Gastrocnemius medialis (tissue), 4 donors: ENCODE data around the gene ICOS.

Experiments
- CTCF ChIP-seq, 5 experiments: fragments of 450-650 bp in 3 of 5; fragments of 200-600 bp in 2 of 5; sonication (generic) in 2 of 5; IDR thresholded peaks in 4 of 5; conservative IDR thresholded peaks in 1 of 5; 1 replicate in 4 of 5; 2 replicates in 1 of 5; pipeline ENCODE4 v1.5.1; 2016 to 2019; ENCODE audit warnings: antibody characterized with exemption in 5 of 5, mild to moderate bottlenecking in 3 of 5, moderate library complexity in 3 of 5
- POLR2A ChIP-seq, 2 donors: fragments of 450-650 bp; IDR thresholded peaks; one replicate each; pipeline ENCODE4 v1.6.1; 2017; ENCODE audit warnings: antibody characterized with exemption in 2 of 2, mild to moderate bottlenecking in 2 of 2, moderate library complexity in 2 of 2

DNA sequence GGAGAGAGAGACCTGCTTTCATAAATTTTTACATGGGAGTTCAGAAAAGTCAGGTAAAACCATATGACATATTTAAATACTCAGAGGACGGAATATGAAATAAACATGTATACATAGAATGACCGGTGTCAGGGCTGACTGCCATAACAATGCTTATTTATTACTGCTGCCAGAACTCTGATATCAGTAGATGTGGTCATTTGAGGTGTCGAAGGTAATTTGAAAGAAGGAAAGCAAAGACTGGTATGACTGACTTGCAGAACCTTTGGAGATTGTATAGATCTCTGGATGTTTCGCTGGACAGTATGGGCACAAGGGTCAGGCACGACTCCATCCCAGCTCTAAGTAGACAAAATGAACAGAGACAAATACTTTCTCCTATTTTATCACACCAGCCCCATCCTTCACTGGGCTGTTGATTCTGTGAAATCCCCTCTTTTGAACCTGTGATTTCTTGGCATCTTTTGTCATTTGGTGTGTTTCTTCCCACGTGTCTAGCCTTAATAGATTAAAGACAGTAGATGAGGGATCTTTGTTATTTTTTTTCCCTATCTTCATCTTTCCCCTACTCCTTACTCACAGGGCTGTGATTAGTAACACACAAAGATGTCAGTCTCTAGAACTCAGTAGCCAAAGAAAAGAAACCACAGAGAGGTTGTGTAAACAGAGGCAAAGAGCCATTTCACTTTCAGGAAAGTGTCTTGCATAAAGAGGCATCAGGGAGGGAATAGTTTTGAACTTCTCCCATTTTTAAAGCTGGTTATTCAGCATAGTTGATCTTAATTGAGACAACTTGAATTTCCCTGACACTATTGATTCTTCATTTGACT, 61.6 kb downstream of the ICOS start:
- no peak for TF ChIP-seq POLR2A (IDR thresholded peaks at IDR 0.05)
- TF ChIP-seq CTCF (IDR thresholded peaks at IDR 0.05 in 4 of 5, conservative IDR thresholded peaks at IDR 0.05 in 1 of 5) = no peak
